HepG2 (cell line): Measurements from ENCODE around the gene PYGO2. TPM values are rescaled to one million over a fixed set of nuclear protein-coding genes. Genes with fewer than 3 reads are reported as not detected.

ENCODE experiments used
- GRHL1 ChIP-seq: sonication (generic); formaldehyde crosslinking; conservative IDR thresholded peaks from 2 replicates; pipeline ENCODE4 v1.8.0; 2022; ENCODE audit warnings: missing genetic modification reagents
- HCFC1 ChIP-seq: fragments of 150-350 bp; IDR thresholded peaks from 2 replicates; pipeline ENCODE4 v1.6.1; 2014; ENCODE audit warnings: low read depth, low read length
- HMG20A ChIP-seq: IDR thresholded peaks from 2 replicates; pipeline ENCODE4 v1.6.1; 2016; ENCODE audit warnings: borderline replicate concordance
- KLF16 ChIP-seq, 2 experiments: sonication (generic) in 1 of 2; formaldehyde crosslinking in 1 of 2; IDR thresholded peaks; 2 replicates each; pipeline versions ENCODE4 v1.6.1 to v1.8.0; 2016 to 2023; ENCODE audit warnings: missing genetic modification reagents in 2 of 2, missing compliant biosample characterization in 1 of 2
- RFXAP ChIP-seq: sonication (generic); formaldehyde crosslinking; IDR thresholded peaks from 2 replicates; pipeline ENCODE4 v1.4.0; 2020; ENCODE audit warnings: missing genetic modification reagents, borderline replicate concordance
- SKI ChIP-seq: fragments of 450-650 bp; IDR thresholded peaks from one replicate; pipeline ENCODE4 v1.6.1; 2018; ENCODE audit warnings: mild to moderate bottlenecking; ENCODE audit not compliant: partially characterized antibody
- ZNF207 ChIP-seq: fragments of 450-650 bp; IDR thresholded peaks from 2 replicates; pipeline ENCODE4 v1.6.1; 2016; ENCODE audit warnings: antibody characterized with exemption, borderline replicate concordance
- ZNF296 ChIP-seq: sonication (generic); formaldehyde crosslinking; conservative IDR thresholded peaks from 2 replicates; pipeline ENCODE4 v1.5.0; 2020; ENCODE audit warnings: mild to moderate bottlenecking, missing genetic modification reagents
- ZNF333 ChIP-seq: sonication (generic); formaldehyde crosslinking; IDR thresholded peaks from 2 replicates; pipeline ENCODE4 v1.4.0; 2020; ENCODE audit warnings: mild to moderate bottlenecking, missing genetic modification reagents, borderline replicate concordance
- ZNF44 ChIP-seq: sonication (generic); formaldehyde crosslinking; IDR thresholded peaks from 2 replicates; pipeline ENCODE4 v1.5.1; 2020; ENCODE audit warnings: mild to moderate bottlenecking, missing genetic modification reagents
- ZNF468 ChIP-seq: sonication (generic); formaldehyde crosslinking; IDR thresholded peaks from 2 replicates; pipeline ENCODE4 v1.8.0; 2022; ENCODE audit warnings: mild to moderate bottlenecking, moderate library complexity, missing genetic modification reagents
- ZNF503 ChIP-seq: sonication (generic); formaldehyde crosslinking; IDR thresholded peaks from 2 replicates; pipeline ENCODE4 v1.4.0; 2020; ENCODE audit warnings: missing genetic modification reagents
- ZNF547 ChIP-seq: sonication (generic); formaldehyde crosslinking; IDR thresholded peaks from 2 replicates; pipeline ENCODE4 v1.5.1; 2020; ENCODE audit warnings: mild to moderate bottlenecking, missing genetic modification reagents
- ZNF646 ChIP-seq: sonication (generic); formaldehyde crosslinking; IDR thresholded peaks from 2 replicates; pipeline ENCODE4 v1.9.0; 2021; ENCODE audit warnings: mild to moderate bottlenecking, missing genetic modification reagents
- ZNF724P ChIP-seq: sonication (generic); formaldehyde crosslinking; IDR thresholded peaks from 2 replicates; pipeline ENCODE4 v1.8.0; 2022; ENCODE audit warnings: missing genetic modification reagents, borderline replicate concordance
- ZXDC ChIP-seq: sonication (generic); formaldehyde crosslinking; IDR thresholded peaks from 2 replicates; pipeline ENCODE4 v1.5.0; 2020; ENCODE audit warnings: mild to moderate bottlenecking, missing genetic modification reagents
- polyA plus RNA-seq, 8 experiments: library from polyadenylated mRNA; depleted of rRNA in 3 of 8; stranded (reverse) in 7 of 8; unstranded in 1 of 8; fragments of >200 nt; fragmentation: Illumina TruSeq in 4 of 8; extraction: Trizol in 4 of 8; gene quantifications; 2 replicates each; pipeline versions ENCODE4 v1.2.1 to v1.2.3, GENCODE V29; 2011 to 2016; ENCODE audit warnings: low read depth in 4 of 8, missing spikeins in 1 of 8, mixed read lengths in 1 of 8; ENCODE audit not compliant: insufficient read depth in 1 of 8
- total RNA-seq, 5 experiments: library from RNA; depleted of rRNA; stranded (reverse); fragments of >200 nt; fragmentation: Illumina TruSeq; extraction: Trizol; gene quantifications; 2 replicates each; pipeline ENCODE4 v1.2.3, GENCODE V29; 2016; ENCODE audit warnings: low read depth in 1 of 5

The PYGO2 gene
- total and polyA plus RNA-seq, 2 of the 13 experiments (the other 11 are each of a cell fraction or from before 2014, with no cell fraction given) = 20.3 to 21.8 TPM

GRCh38 chr1:154999571-155000410 lies 38.2 kb upstream of the PYGO2 start (continued):
- TF ChIP-seq ZNF503 (CRISPR knock-in tag) (no peak), ZNF646 (no peak), ZNF296 (CRISPR knock-in tag) (no peak), SKI (no peak), HCFC1 (no peak), ZNF547 (peak; percentile 86; the same call in 1 of the 2 replicates), KLF16 (CRISPR knock-in tag; IDR thresholded peaks at IDR 0.05) (peak in 1 of 2 experiments; percentile 73; a peak in 2 of 4 replicates), ZXDC (CRISPR knock-in tag) (no peak), ZNF207 (no peak), HMG20A (no peak), ZNF724P (0 out of 2 replicates have a peak, but pooled peaks have one; percentile 16), RFXAP (CRISPR knock-in tag) (no peak), GRHL1 (CRISPR knock-in tag) (no peak), ZNF44 (peak; percentile 50; the same call in 1 of the 2 replicates), ZNF333 (CRISPR knock-in tag) (0 out of 2 replicates have a peak, but pooled peaks have one; percentile 21), ZNF468 (CRISPR knock-in tag) (no peak)
